ENCODE measurements around the gene TMPRSS5.
"Not testable (repeated sequence)": the region's sequence is repeated elsewhere in the genome, so short reads cannot be mapped to it uniquely, and the experiment has no call there.

DNA sequence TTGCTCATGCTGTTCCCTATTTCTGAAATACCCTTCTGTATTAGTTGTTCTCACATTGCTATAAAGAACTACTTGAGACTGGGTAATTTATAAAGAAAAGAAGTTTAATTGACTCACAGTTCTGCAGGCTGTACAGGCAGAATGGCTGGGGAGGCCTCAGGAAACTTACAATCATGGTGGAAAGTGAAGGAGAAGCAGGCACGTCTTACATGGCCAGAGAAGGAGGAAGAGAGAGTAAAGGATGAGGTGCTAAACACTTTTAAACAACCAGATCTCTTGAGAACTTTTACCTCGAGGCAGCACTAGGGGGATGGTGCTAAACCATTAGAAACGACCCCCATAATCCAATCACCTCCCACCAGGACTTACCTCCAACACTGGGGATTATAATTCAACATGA lies 14.4 kb upstream of the TMPRSS5 start:
- TF ChIP-seq, protein P1, sequence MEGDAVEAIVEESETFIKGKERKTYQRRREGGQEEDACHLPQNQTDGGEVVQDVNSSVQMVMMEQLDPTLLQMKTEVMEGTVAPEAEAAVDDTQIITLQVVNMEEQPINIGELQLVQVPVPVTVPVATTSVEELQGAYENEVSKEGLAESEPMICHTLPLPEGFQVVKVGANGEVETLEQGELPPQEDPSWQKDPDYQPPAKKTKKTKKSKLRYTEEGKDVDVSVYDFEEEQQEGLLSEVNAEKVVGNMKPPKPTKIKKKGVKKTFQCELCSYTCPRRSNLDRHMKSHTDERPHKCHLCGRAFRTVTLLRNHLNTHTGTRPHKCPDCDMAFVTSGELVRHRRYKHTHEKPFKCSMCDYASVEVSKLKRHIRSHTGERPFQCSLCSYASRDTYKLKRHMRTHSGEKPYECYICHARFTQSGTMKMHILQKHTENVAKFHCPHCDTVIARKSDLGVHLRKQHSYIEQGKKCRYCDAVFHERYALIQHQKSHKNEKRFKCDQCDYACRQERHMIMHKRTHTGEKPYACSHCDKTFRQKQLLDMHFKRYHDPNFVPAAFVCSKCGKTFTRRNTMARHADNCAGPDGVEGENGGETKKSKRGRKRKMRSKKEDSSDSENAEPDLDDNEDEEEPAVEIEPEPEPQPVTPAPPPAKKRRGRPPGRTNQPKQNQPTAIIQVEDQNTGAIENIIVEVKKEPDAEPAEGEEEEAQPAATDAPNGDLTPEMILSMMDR (optimal IDR thresholded peaks at IDR 0.05 in 1 of 3, IDR thresholded peaks at IDR 0.05 in 1 of 3, conservative IDR thresholded peaks at IDR 0.05 in 1 of 3; ENCODE audit: extremely low read depth in 1 of 3, insufficient read depth in 2 of 3, low read length in 3 of 3) = not testable (repeated sequence)
- TF ChIP-seq EZH2 (IDR thresholded peaks at IDR 0.05; ENCODE audit: low read length) = not testable (repeated sequence)

All from keratinocyte (primary cell).